Fibroblast of lung (primary cell): ENCODE measurements around the gene AHSP. TPM values are rescaled to one million over a fixed set of nuclear protein-coding genes. Genes with fewer than 3 reads are reported as not detected.
A peak's percentile ranks its signal among the peaks of the same experiment; 100 is the strongest.

Source experiments
- DNase-seq, 2 donors: peaks; one replicate each; pipeline versions ENCODE4 v3.0.0 to v3.0.0-alpha.2; 2010; ENCODE audit warnings: low read depth in 2 of 2
- H2AFZ ChIP-seq: 2 replicates; pipeline ENCODE4 v1.5.1; 2012; ENCODE audit warnings: low read length, control low read depth, inconsistent platforms
- H3K27ac ChIP-seq: 2 replicates; pipeline ENCODE4 v1.5.1; 2011; ENCODE audit warnings: low read length, control low read depth; ENCODE audit not compliant: insufficient read depth
- H3K27me3 ChIP-seq: 2 replicates; pipeline ENCODE4 v1.5.1; 2011; ENCODE audit warnings: mild to moderate bottlenecking, low read length; ENCODE audit not compliant: control insufficient read depth, insufficient read depth
- H3K36me3 ChIP-seq: 2 replicates; pipeline ENCODE4 v1.5.1; 2011; ENCODE audit warnings: low read length; ENCODE audit not compliant: control insufficient read depth, insufficient read depth
- H3K4me1 ChIP-seq: 2 replicates; pipeline ENCODE4 v1.5.1; 2011; ENCODE audit warnings: low read length; ENCODE audit not compliant: control insufficient read depth, insufficient read depth; ENCODE audit errors: extremely low read depth
- H3K4me2 ChIP-seq: 2 replicates; pipeline ENCODE4 v1.5.1; 2011; ENCODE audit warnings: low read length, control low read depth; ENCODE audit not compliant: insufficient read depth; ENCODE audit errors: extremely low read depth
- H3K4me3 ChIP-seq, 4 experiments: fragments of 200-600 bp in 1 of 4; sonication (generic) in 1 of 4; replicated peaks in 1 of 4; 2 replicates each; pipeline ENCODE4 v1.5.1; 2011 to 2016; ENCODE audit warnings: low read length in 4 of 4, low read depth in 3 of 4, mild to moderate bottlenecking in 3 of 4, control low read depth in 2 of 4, inconsistent platforms in 1 of 4, mixed read lengths in 1 of 4; ENCODE audit not compliant: insufficient read depth in 1 of 4; ENCODE audit errors: control extremely low read depth in 1 of 4
- H3K79me2 ChIP-seq: 2 replicates; pipeline ENCODE4 v1.5.1; 2012; ENCODE audit warnings: mild to moderate bottlenecking, low read length, inconsistent platforms; ENCODE audit not compliant: control insufficient read depth, insufficient read depth
- H3K9ac ChIP-seq: 2 replicates; pipeline ENCODE4 v1.5.1; 2011; ENCODE audit warnings: mild to moderate bottlenecking, low read length, control low read depth; ENCODE audit not compliant: insufficient read depth
- H3K9me3 ChIP-seq: 2 replicates; pipeline ENCODE4 v1.5.1; 2012; ENCODE audit warnings: low read depth, low read length; ENCODE audit not compliant: control insufficient read depth, insufficient read depth
- H4K20me1 ChIP-seq: 2 replicates; pipeline ENCODE4 v1.5.1; 2011; ENCODE audit warnings: low read length; ENCODE audit not compliant: control insufficient read depth, insufficient read depth; ENCODE audit errors: extremely low read depth
- EZH2 ChIP-seq: IDR thresholded peaks from 2 replicates; pipeline ENCODE4 v1.5.1; 2012; ENCODE audit warnings: low read length, control low read depth, mild to moderate bottlenecking; ENCODE audit errors: missing control alignments
- polyA plus RNA-seq, 2 donors: library from polyadenylated mRNA; depleted of rRNA in 1 of 2; stranded (reverse) in 1 of 2; unstranded in 1 of 2; fragments of >200 nt; gene quantifications; 2 replicates each; pipeline ENCODE4 v1.2.1, GENCODE V29; 2011 to 2012; ENCODE audit warnings: missing spikeins in 1 of 2
- total RNA-seq: library from RNA; depleted of rRNA; stranded (reverse); fragments of >200 nt; gene quantifications from 2 replicates; pipeline ENCODE4 v1.2.1, GENCODE V29; 2014
- TF ChIP-seq, protein P1 (sequence below), 2 donors: IDR thresholded peaks in 1 of 2; conservative IDR thresholded peaks in 1 of 2; 1 replicate in 1 of 2; 2 replicates in 1 of 2; pipeline ENCODE4 v1.5.1; 2011 to 2012; ENCODE audit warnings: low read length in 2 of 2, control low read depth in 1 of 2, inconsistent platforms in 1 of 2, low read depth in 1 of 2, mild to moderate bottlenecking in 1 of 2

The AHSP gene
- total and polyA plus RNA-seq, 2 donors (not counting 1 experiment from before 2014, with no cell fraction given), result not detected

GRCh38 chr16:31507617-31507928 lies 20.1 kb upstream of the AHSP start:
- Histone ChIP-seq H3K79me2 (peaks cover 15% of the 10 kb centered on the region), H3K9me3 (no peaks in the 10 kb centered on the region), H3K9ac (peak overlapping the region; percentile 98), H3K27ac (peak overlapping the region; percentile 97), H4K20me1 (no peaks in the 10 kb centered on the region), H3K4me3 (peak overlapping the region; percentile 81 to 96 (median 90)), H2AFZ (peak overlapping the region; percentile 56), H3K36me3 (no peaks in the 10 kb centered on the region), H3K4me1 (no peaks in the 10 kb centered on the region), H3K27me3 (no peaks in the 10 kb centered on the region), H3K4me2 (peak overlapping the region; percentile 75)
- DNase-seq, result no peak
- TF ChIP-seq EZH2, result no peak
- TF ChIP-seq, protein P1, sequence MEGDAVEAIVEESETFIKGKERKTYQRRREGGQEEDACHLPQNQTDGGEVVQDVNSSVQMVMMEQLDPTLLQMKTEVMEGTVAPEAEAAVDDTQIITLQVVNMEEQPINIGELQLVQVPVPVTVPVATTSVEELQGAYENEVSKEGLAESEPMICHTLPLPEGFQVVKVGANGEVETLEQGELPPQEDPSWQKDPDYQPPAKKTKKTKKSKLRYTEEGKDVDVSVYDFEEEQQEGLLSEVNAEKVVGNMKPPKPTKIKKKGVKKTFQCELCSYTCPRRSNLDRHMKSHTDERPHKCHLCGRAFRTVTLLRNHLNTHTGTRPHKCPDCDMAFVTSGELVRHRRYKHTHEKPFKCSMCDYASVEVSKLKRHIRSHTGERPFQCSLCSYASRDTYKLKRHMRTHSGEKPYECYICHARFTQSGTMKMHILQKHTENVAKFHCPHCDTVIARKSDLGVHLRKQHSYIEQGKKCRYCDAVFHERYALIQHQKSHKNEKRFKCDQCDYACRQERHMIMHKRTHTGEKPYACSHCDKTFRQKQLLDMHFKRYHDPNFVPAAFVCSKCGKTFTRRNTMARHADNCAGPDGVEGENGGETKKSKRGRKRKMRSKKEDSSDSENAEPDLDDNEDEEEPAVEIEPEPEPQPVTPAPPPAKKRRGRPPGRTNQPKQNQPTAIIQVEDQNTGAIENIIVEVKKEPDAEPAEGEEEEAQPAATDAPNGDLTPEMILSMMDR (conservative IDR thresholded peaks at IDR 0.05 in 1 of 2, IDR thresholded peaks at IDR 0.05 in 1 of 2; ENCODE audit: low read depth in 1 of 2, low read length in 2 of 2), result no peak

DNA sequence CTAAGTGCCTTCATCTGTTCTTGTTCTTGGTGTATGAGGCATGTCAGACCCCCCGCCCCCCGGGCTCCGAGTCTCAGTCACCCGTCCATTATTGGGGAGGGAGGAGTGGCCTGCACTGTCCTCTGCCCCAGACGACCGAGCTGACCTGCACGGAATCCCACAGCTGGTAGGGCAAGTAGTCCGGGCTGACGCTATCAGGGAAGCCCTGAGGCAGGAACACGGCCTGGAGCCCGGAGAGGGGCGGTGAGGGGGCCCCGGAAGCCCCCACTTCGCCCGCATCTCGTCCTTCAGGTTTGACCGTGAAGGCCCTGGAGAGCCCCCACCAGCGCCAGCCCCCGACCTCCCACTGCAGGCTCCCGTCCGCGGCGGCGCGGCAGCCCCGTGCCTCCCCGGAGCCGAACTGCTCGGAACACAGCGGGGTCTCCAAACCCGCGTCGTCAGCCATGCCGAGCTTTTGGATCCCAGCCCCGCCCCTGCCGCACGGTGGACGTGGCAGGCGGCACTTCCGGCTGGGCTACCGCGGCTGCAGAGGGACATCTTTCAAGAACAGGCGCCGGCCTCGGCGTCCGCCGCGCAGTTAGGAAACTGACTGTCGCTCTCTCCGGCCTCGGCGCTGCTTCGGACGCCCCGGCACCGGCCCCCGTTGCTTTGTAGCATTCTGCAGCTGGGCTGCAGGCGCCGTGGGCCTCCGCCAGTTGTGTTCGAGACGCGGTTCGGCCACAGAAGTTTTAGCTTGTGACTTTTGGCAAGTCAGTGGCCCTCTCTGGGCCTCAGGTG lies 19.6 kb upstream of the AHSP start, which contains the start of gene RUSF1:
Gene RUSF1, minus strand, starts transcription at position 463 of the 777 bp plus-strand sequence. Its CDS starts 18 bp downstream, at position 445.
- peak; percentile 90 for DNase-seq
- peak within 1 kb of the TSS; percentile 97 for H3K27ac ChIP-seq
- H3K4me1 ChIP-seq, result no peaks in the 10 kb centered on the region
- no peaks in the 10 kb centered on the region for H4K20me1 ChIP-seq
- TF ChIP-seq EZH2, result no peak
- TF ChIP-seq, protein P1 (conservative IDR thresholded peaks at IDR 0.05 in 1 of 2, IDR thresholded peaks at IDR 0.05 in 1 of 2; ENCODE audit: low read depth in 1 of 2, low read length in 2 of 2), result no peak
- H3K9me3 ChIP-seq, result no peaks in the 10 kb centered on the region
- H3K4me3 ChIP-seq, result peak within 1 kb of the TSS; percentile 81 to 96 (median 90)
- peak within 1 kb of the TSS; percentile 98 for H3K9ac ChIP-seq
- H2AFZ ChIP-seq, result peak within 1 kb of the TSS; percentile 56
- peaks cover 15% of the 10 kb centered on the region for H3K79me2 ChIP-seq
- peak within 1 kb of the TSS; percentile 90 for H3K4me2 ChIP-seq
- no peaks in the 10 kb centered on the region for H3K27me3 ChIP-seq
- no peaks in the 10 kb centered on the region for H3K36me3 ChIP-seq

GRCh38 chr16:31508706-31509195 lies 18.9 kb upstream of the AHSP start:
- Histone ChIP-seq H3K9me3 (no peaks in the 10 kb centered on the region), H3K4me1 (no peaks in the 10 kb centered on the region), H4K20me1 (no peaks in the 10 kb centered on the region), H3K4me3 (peak overlapping the region; percentile 81 to 96 (median 90)), H3K79me2 (peaks cover 15% of the 10 kb centered on the region), H3K27me3 (no peaks in the 10 kb centered on the region), H3K36me3 (no peaks in the 10 kb centered on the region), H2AFZ (peak overlapping the region; percentile 23), H3K9ac (peak overlapping the region; percentile 98), H3K27ac (peak overlapping the region; percentile 97), H3K4me2 (peak overlapping the region; percentile 90)
- TF ChIP-seq, protein P1 (conservative IDR thresholded peaks at IDR 0.05 in 1 of 2, IDR thresholded peaks at IDR 0.05 in 1 of 2; ENCODE audit: low read depth in 1 of 2, low read length in 2 of 2), result no peak
- TF ChIP-seq EZH2, result no peak
- DNase-seq, result peak; percentile 57 to 65
